IMR-90 (cell line): ENCODE results near the gene FLNA. TPM values are rescaled to one million over a fixed set of nuclear protein-coding genes. Genes with fewer than 3 reads are reported as not detected.

Experiments used
- ATAC-seq: fragments of 200-7000 bp; cut with Tn5 transposase; 2 replicates; pipeline ENCODE4 v1.9.1; 2020; ENCODE audit warnings: low read depth, mild to moderate bottlenecking, moderate library complexity
- BruUV-seq: library from RNA; stranded (reverse); fragments of 400-500 nt; replicated peaks from 2 replicates; lab custom pipeline; 2021; lab: Mats Ljungman, UMichigan
- CTCF ChIA-PET: fragments of 300-600 bp; formaldehyde crosslinking; extraction: SDS; loops from one replicate; lab custom pipeline; 2021; ENCODE audit warnings: antibody characterized with exemption; lab: Yijun Ruan, JAX
- POLR2A ChIA-PET: fragments of 300-600 bp; sonication (Branson Sonifier 250); formaldehyde crosslinking; loops from one replicate; lab custom pipeline; 2022; ENCODE audit warnings: antibody characterized with exemption; ENCODE audit not compliant: unreplicated experiment; lab: Charles Lee
- DNase-seq: peaks from one replicate; pipeline ENCODE4 v3.0.0; 2013
- H2AFZ ChIP-seq: replicated peaks from 2 replicates; pipeline ENCODE3; 2013; ENCODE audit warnings: low read length, mild to moderate bottlenecking; ENCODE audit not compliant: poor library complexity
- H2AK5ac ChIP-seq: 2 replicates; pipeline ENCODE4 v1.6.1; 2013; ENCODE audit warnings: low read depth, low read length, inconsistent platforms
- H2AK9ac ChIP-seq: replicated peaks from 2 replicates; pipeline ENCODE3; 2013; ENCODE audit warnings: mild to moderate bottlenecking, low read depth, low read length, moderate library complexity; ENCODE audit not compliant: poor library complexity
- H2BK120ac ChIP-seq: 2 replicates; pipeline ENCODE4 v1.6.1; 2013; ENCODE audit warnings: low read depth, low read length, inconsistent platforms
- H2BK15ac ChIP-seq: 3 replicates; pipeline ENCODE4 v1.6.1; 2013; ENCODE audit warnings: low read depth, low read length, inconsistent platforms
- H2BK20ac ChIP-seq: 2 replicates; pipeline ENCODE4 v1.6.1; 2013; ENCODE audit warnings: low read depth, mild to moderate bottlenecking, inconsistent platforms, low read length, moderate library complexity
- H2BK5ac ChIP-seq: 2 replicates; pipeline ENCODE4 v1.6.1; 2013; ENCODE audit warnings: mild to moderate bottlenecking, low read depth, low read length, inconsistent platforms; ENCODE audit not compliant: poor library complexity, severe bottlenecking
- H3K14ac ChIP-seq: replicated peaks from 2 replicates; pipeline ENCODE4 v1.6.1; 2013; ENCODE audit warnings: low read depth, low read length, inconsistent platforms
- H3K18ac ChIP-seq: 2 replicates; pipeline ENCODE4 v1.6.1; 2013; ENCODE audit warnings: low read depth, low read length, control low read depth
- H3K23ac ChIP-seq: 2 replicates; pipeline ENCODE4 v1.6.1; 2013; ENCODE audit warnings: low read depth, low read length, inconsistent platforms
- H3K27ac ChIP-seq: 2 replicates; pipeline ENCODE4 v1.5.1; 2013; ENCODE audit warnings: mild to moderate bottlenecking, control low read depth, low read length; ENCODE audit not compliant: insufficient read depth
- H3K27me3 ChIP-seq: 2 replicates; pipeline ENCODE4 v1.6.1; 2013; ENCODE audit warnings: low read length; ENCODE audit not compliant: control insufficient read depth, insufficient read depth
- H3K36me3 ChIP-seq: 2 replicates; pipeline ENCODE4 v1.6.1; 2013; ENCODE audit warnings: low read length, mixed read lengths; ENCODE audit not compliant: control insufficient read depth, insufficient read depth
- H3K4ac ChIP-seq: 2 replicates; pipeline ENCODE4 v1.6.1; 2013; ENCODE audit warnings: low read depth, low read length, inconsistent platforms
- H3K4me1 ChIP-seq: 2 replicates; pipeline ENCODE4 v1.6.1; 2013; ENCODE audit warnings: low read length, mixed read lengths; ENCODE audit not compliant: control insufficient read depth, insufficient read depth
- H3K4me2 ChIP-seq: 2 replicates; pipeline ENCODE4 v1.6.1; 2013; ENCODE audit warnings: low read depth, mild to moderate bottlenecking, control low read depth, low read length, moderate library complexity
- H3K4me3 ChIP-seq: 2 replicates; pipeline ENCODE4 v1.5.1; 2013; ENCODE audit warnings: low read depth, mild to moderate bottlenecking, control low read depth, low read length, moderate library complexity; ENCODE audit not compliant: insufficient read depth
- H3K56ac ChIP-seq: 2 replicates; pipeline ENCODE4 v1.6.1; 2013; ENCODE audit warnings: low read length, inconsistent platforms; ENCODE audit not compliant: insufficient read depth; ENCODE audit errors: extremely low read depth
- H3K79me1 ChIP-seq, 2 experiments: 2 replicates each; pipeline ENCODE4 v1.6.1; 2013; ENCODE audit warnings: low read length in 2 of 2, inconsistent platforms in 1 of 2, low read depth in 1 of 2
- H3K9ac ChIP-seq: 2 replicates; pipeline ENCODE4 v1.6.1; 2013; ENCODE audit warnings: low read depth, low read length, control low read depth
- H3K9me1 ChIP-seq: 2 replicates; pipeline ENCODE4 v1.6.1; 2013; ENCODE audit warnings: low read length, inconsistent platforms; ENCODE audit not compliant: insufficient read depth
- H3K9me3 ChIP-seq: 2 replicates; pipeline ENCODE4 v1.6.1; 2013; ENCODE audit warnings: low read length; ENCODE audit not compliant: control insufficient read depth, insufficient read depth
- H4K20me1 ChIP-seq: 2 replicates; pipeline ENCODE4 v1.6.1; 2013; ENCODE audit warnings: low read length, inconsistent platforms; ENCODE audit not compliant: insufficient read depth
- H4K5ac ChIP-seq: 2 replicates; pipeline ENCODE4 v1.6.1; 2013; ENCODE audit warnings: mild to moderate bottlenecking, low read depth, low read length, control low read depth
- H4K8ac ChIP-seq, 2 experiments: 2 replicates each; pipeline ENCODE4 v1.6.1; 2013; ENCODE audit warnings: low read depth in 2 of 2, low read length in 2 of 2, control low read depth in 1 of 2, inconsistent platforms in 1 of 2
- H4K91ac ChIP-seq: 2 replicates; pipeline ENCODE4 v1.6.1; 2013; ENCODE audit warnings: low read depth, low read length, inconsistent platforms; ENCODE audit not compliant: insufficient read depth
- BHLHE40 ChIP-seq: fragments of 150-350 bp; IDR thresholded peaks from 2 replicates; pipeline ENCODE4 v1.6.1; 2016; ENCODE audit warnings: mild to moderate bottlenecking, low read depth, low read length
- CEBPB ChIP-seq: IDR thresholded peaks from 2 replicates; pipeline ENCODE4 v1.6.1; 2012; ENCODE audit warnings: low read depth, low read length, improper control_type of control experiment
- CHD1 ChIP-seq: IDR thresholded peaks from 2 replicates; pipeline ENCODE4 v1.6.1; 2012; ENCODE audit warnings: low read depth, low read length, improper control_type of control experiment
- FOS ChIP-seq: fragments of 150-350 bp; IDR thresholded peaks from 2 replicates; pipeline ENCODE4 v1.6.1; 2016; ENCODE audit warnings: low read depth, low read length
- MAFK ChIP-seq: IDR thresholded peaks from 2 replicates; pipeline ENCODE4 v1.6.1; 2012; ENCODE audit warnings: low read depth, low read length, improper control_type of control experiment
- MAZ ChIP-seq: IDR thresholded peaks from 2 replicates; pipeline ENCODE4 v1.6.1; 2012; ENCODE audit warnings: low read depth, mild to moderate bottlenecking, low read length, improper control_type of control experiment, moderate library complexity, borderline replicate concordance
- MXI1 ChIP-seq: IDR thresholded peaks from 2 replicates; pipeline ENCODE4 v1.6.1; 2012; ENCODE audit warnings: low read depth, mild to moderate bottlenecking, low read length, moderate library complexity, borderline replicate concordance
- NFE2L2 ChIP-seq: fragments of 150-350 bp; IDR thresholded peaks from 2 replicates; pipeline ENCODE4 v1.6.1; 2016; ENCODE audit warnings: low read depth, mild to moderate bottlenecking, low read length
- POLR2A ChIP-seq: IDR thresholded peaks from 2 replicates; pipeline ENCODE4 v1.6.1; 2012; ENCODE audit warnings: mild to moderate bottlenecking, low read depth, low read length
- RAD21 ChIP-seq: IDR thresholded peaks from 2 replicates; pipeline ENCODE4 v1.6.1; 2012; ENCODE audit warnings: low read length, improper control_type of control experiment
- RCOR1 ChIP-seq: IDR thresholded peaks from 2 replicates; pipeline ENCODE4 v1.6.1; 2012; ENCODE audit warnings: mild to moderate bottlenecking, low read length, improper control_type of control experiment; ENCODE audit not compliant: insufficient replicate concordance
- RFX5 ChIP-seq: IDR thresholded peaks from 2 replicates; pipeline ENCODE4 v1.8.0; 2012; ENCODE audit warnings: low read depth, mild to moderate bottlenecking, low read length, moderate library complexity
- SMC3 ChIP-seq: fragments of 150-350 bp; IDR thresholded peaks from 2 replicates; pipeline ENCODE4 v1.6.1; 2016; ENCODE audit warnings: low read depth, mild to moderate bottlenecking, antibody characterized with exemption, low read length, moderate library complexity
- WGBS, 2 experiments: methylation state at CpG; one replicate each; pipeline versions ENCODE4 v1.1.5 to v1.1.7; 2013; ENCODE audit warnings: missing lambda C conversion rate in 2 of 2; ENCODE audit not compliant: insufficient read length in 1 of 2; ENCODE audit errors: extremely low coverage in 2 of 2; 5-methylcytosine and 5-hydroxymethylcytosine counted together
- dilution Hi-C: fragments of 300-500 bp; cut with HindIII; formaldehyde crosslinking; loops from one replicate; pipeline ENCODE4 v1.14.3; 2018; ENCODE audit warnings: low sequenced_read_pairs; ENCODE audit not compliant: unreplicated experiment
- in situ Hi-C: fragments of 300-500 bp; cut with MboI; formaldehyde crosslinking; loops from 3 replicates; pipeline ENCODE4 v1.14.3; 2019; ENCODE audit warnings: low sequenced_read_pairs, inconsistent platforms, mixed read lengths
- intact Hi-C: fragments of 100-400 bp; cut with micrococcal nuclease; formaldehyde crosslinking; loops from 2 replicates; pipeline ENCODE4 v1.10.0; 2022
- polyA plus RNA-seq, 3 experiments: library from polyadenylated mRNA; depleted of rRNA; stranded (reverse); fragments of >200 nt; gene quantifications; 2 replicates each; pipeline ENCODE4 v1.2.3, GENCODE V29; 2012; ENCODE audit warnings: low replicate concordance in 1 of 3
- total RNA-seq: library from RNA; depleted of rRNA; stranded (reverse); fragments of >200 nt; gene quantifications from 2 replicates; pipeline ENCODE4 v1.2.3, GENCODE V29; 2012
- TF ChIP-seq, protein P1 (sequence below): fragments of 150-350 bp; IDR thresholded peaks from 2 replicates; pipeline ENCODE4 v1.6.1; 2017; ENCODE audit warnings: mild to moderate bottlenecking, antibody characterized with exemption, low read length, low read depth
- TF ChIP-seq, protein P2 (sequence below): conservative IDR thresholded peaks from 2 replicates; pipeline ENCODE4 v1.5.1; 2012; ENCODE audit warnings: mild to moderate bottlenecking, low read depth, low read length, improper control_type of control experiment
- TF ChIP-seq, protein P3 (sequence below): fragments of 150-350 bp; IDR thresholded peaks from 2 replicates; pipeline ENCODE4 v1.6.1; 2016; ENCODE audit warnings: low read depth, mild to moderate bottlenecking, low read length, moderate library complexity, borderline replicate concordance

The FLNA gene
- total and polyA plus RNA-seq, 2 of the 4 experiments (the other 2 are of a cell fraction), result 1,356 to 1,357 TPM

DNA sequence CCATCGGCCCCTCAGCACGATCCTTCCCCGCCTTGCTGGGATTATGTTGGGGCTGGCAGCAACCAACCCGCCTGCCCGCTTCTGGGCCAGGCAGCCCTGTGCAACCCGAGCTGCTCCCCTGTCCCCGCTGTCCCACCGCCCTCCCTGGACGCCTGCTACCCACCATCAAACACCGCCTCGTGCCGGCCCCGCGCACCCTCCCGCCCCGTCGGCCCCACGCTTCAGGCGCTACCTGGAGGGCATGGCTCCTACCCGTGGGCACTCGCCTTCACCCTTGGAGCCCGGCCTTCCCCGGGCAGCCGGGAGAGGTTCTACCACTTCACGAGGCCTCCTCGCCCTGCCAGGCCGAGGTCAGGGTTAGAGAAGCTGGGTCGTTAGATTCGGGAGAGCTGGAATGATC is 41.9 kb downstream of the FLNA start:
- H3K23ac ChIP-seq, result no peak overlapping the region
- H3K79me1 ChIP-seq, result no peaks in the 10 kb centered on the region
- ChIA-PET CTCF (interaction anchor here (0.5 kb wide), 1 partner anchor 185 kb away, joined by 4 read pairs; no protein-coding TSS in a partner anchor), POLR2A (no interaction called here)
- H3K27me3 ChIP-seq, result peaks cover 22% of the 10 kb centered on the region
- H2AK5ac ChIP-seq, result no peak overlapping the region
- H3K36me3 ChIP-seq, result no peaks in the 10 kb centered on the region
- 87% methylated on average over 10 of the region's 29 CpGs; no CpG with 5 or more reads in 1 of the 2 experiments for WGBS, 2 experiments
- in situ Hi-C loops (no loop called here), dilution Hi-C loops (no loop called here), intact Hi-C loops (no loop called here)
- H2AK9ac ChIP-seq, result peak overlapping the region; percentile 5
- H3K27ac ChIP-seq, result no peak overlapping the region
- H3K14ac ChIP-seq, result no peak overlapping the region
- no peak overlapping the region for H3K4me3 ChIP-seq
- H4K20me1 ChIP-seq, result no peaks in the 10 kb centered on the region; the same call in 1 of the 2 replicates
- no peak overlapping the region for H4K5ac ChIP-seq
- H3K9me3 ChIP-seq, result peaks cover 2% of the 10 kb centered on the region; the same call in 1 of the 2 replicates
- no peak overlapping the region for H3K4ac ChIP-seq
- no peak overlapping the region for H3K18ac ChIP-seq
- no peak for DNase-seq
- H3K4me2 ChIP-seq, result no peak overlapping the region
- no peak overlapping the region for H4K8ac ChIP-seq
- no peak overlapping the region for H3K56ac ChIP-seq
- no peak overlapping the region for H3K9ac ChIP-seq
- no peak for ATAC-seq
- H2BK20ac ChIP-seq, result no peak overlapping the region
- H2BK120ac ChIP-seq, result no peak overlapping the region
- H2AFZ ChIP-seq, result no peak overlapping the region
- H4K91ac ChIP-seq, result no peak overlapping the region
- H3K4me1 ChIP-seq, result peaks cover 1% of the 10 kb centered on the region; the same call in 1 of the 2 replicates
- H2BK15ac ChIP-seq, result no peak overlapping the region
- TF ChIP-seq FOS, result no peak
- TF ChIP-seq, protein P1, sequence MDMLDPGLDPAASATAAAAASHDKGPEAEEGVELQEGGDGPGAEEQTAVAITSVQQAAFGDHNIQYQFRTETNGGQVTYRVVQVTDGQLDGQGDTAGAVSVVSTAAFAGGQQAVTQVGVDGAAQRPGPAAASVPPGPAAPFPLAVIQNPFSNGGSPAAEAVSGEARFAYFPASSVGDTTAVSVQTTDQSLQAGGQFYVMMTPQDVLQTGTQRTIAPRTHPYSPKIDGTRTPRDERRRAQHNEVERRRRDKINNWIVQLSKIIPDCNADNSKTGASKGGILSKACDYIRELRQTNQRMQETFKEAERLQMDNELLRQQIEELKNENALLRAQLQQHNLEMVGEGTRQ, result no peak
- TF ChIP-seq, protein P2, sequence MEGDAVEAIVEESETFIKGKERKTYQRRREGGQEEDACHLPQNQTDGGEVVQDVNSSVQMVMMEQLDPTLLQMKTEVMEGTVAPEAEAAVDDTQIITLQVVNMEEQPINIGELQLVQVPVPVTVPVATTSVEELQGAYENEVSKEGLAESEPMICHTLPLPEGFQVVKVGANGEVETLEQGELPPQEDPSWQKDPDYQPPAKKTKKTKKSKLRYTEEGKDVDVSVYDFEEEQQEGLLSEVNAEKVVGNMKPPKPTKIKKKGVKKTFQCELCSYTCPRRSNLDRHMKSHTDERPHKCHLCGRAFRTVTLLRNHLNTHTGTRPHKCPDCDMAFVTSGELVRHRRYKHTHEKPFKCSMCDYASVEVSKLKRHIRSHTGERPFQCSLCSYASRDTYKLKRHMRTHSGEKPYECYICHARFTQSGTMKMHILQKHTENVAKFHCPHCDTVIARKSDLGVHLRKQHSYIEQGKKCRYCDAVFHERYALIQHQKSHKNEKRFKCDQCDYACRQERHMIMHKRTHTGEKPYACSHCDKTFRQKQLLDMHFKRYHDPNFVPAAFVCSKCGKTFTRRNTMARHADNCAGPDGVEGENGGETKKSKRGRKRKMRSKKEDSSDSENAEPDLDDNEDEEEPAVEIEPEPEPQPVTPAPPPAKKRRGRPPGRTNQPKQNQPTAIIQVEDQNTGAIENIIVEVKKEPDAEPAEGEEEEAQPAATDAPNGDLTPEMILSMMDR, result no peak
- no peak for TF ChIP-seq NFE2L2
- no peak for TF ChIP-seq MAZ
- no peak for TF ChIP-seq MAFK
- TF ChIP-seq MXI1, result no peak
- no peak for TF ChIP-seq SMC3
- no peak for TF ChIP-seq POLR2A
- TF ChIP-seq RFX5, result no peak
- TF ChIP-seq BHLHE40, result no peak
- TF ChIP-seq CHD1, result no peak
- TF ChIP-seq CEBPB, result no peak
- TF ChIP-seq, protein P3, sequence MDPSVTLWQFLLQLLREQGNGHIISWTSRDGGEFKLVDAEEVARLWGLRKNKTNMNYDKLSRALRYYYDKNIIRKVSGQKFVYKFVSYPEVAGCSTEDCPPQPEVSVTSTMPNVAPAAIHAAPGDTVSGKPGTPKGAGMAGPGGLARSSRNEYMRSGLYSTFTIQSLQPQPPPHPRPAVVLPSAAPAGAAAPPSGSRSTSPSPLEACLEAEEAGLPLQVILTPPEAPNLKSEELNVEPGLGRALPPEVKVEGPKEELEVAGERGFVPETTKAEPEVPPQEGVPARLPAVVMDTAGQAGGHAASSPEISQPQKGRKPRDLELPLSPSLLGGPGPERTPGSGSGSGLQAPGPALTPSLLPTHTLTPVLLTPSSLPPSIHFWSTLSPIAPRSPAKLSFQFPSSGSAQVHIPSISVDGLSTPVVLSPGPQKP, result no peak
- TF ChIP-seq RAD21, result no peak
- TF ChIP-seq RCOR1, result no peak
- no TSS peak for BruUV-seq
- H3K9me1 ChIP-seq, result no peaks in the 10 kb centered on the region
- no peak overlapping the region for H2BK5ac ChIP-seq
